Adrenal gland (tissue), 12 donors: ENCODE measurements around the gene GPC6. TPM values are rescaled to one million over a fixed set of nuclear protein-coding genes. Genes with fewer than 3 reads are reported as not detected.
"Not testable (repeated sequence)": the region's sequence is repeated elsewhere in the genome, so short reads cannot be mapped to it uniquely, and the experiment has no call there.

Source experiments
- DNase-seq, 7 donors: peaks; one replicate each; pipeline ENCODE4 v3.0.0-alpha.2; 2019 to 2020
- H3K27ac ChIP-seq, 5 donors: fragments of 200-600 bp; sonication (generic) in 4 of 5; 1 replicate in 3 of 5; 2 replicates in 2 of 5; pipeline versions ENCODE4 v1.5.1 to v1.8.0; 2016 to 2020; ENCODE audit warnings: mild to moderate bottlenecking in 1 of 5
- H3K27me3 ChIP-seq: fragments of 200-600 bp; 2 replicates; pipeline ENCODE4 v1.8.0; 2021
- H3K36me3 ChIP-seq, 2 donors: fragments of 200-600 bp; replicated peaks in 1 of 2; 1 replicate in 1 of 2; 2 replicates in 1 of 2; pipeline versions ENCODE4 v1.5.1 to v1.8.0; 2018 to 2022
- H3K4me1 ChIP-seq, 2 donors: fragments of 200-600 bp; replicated peaks in 1 of 2; 1 replicate in 1 of 2; 2 replicates in 1 of 2; pipeline versions ENCODE4 v1.5.1 to v1.8.0; 2018 to 2021
- H3K4me3 ChIP-seq, 4 donors: fragments of 200-600 bp; sonication (generic) in 3 of 4; one replicate each; pipeline ENCODE4 v1.5.1; 2016 to 2018
- H3K9me3 ChIP-seq, 3 donors: fragments of 200-600 bp; sonication (generic) in 1 of 3; replicated peaks in 1 of 3; 1 replicate in 2 of 3; 2 replicates in 1 of 3; pipeline versions ENCODE4 v1.5.1 to v1.8.0; 2016 to 2021
- CTCF ChIP-seq, 6 experiments: fragments of 450-650 bp in 4 of 6; fragments of 200-600 bp in 2 of 6; sonication (generic) in 1 of 6; IDR thresholded peaks; 1 replicate in 5 of 6; 2 replicates in 1 of 6; pipeline versions ENCODE4 v1.5.1 to v1.8.0; 2016 to 2021; ENCODE audit warnings: antibody characterized with exemption in 6 of 6, mild to moderate bottlenecking in 2 of 6, moderate library complexity in 1 of 6
- POLR2A ChIP-seq, 2 donors: fragments of 450-650 bp; IDR thresholded peaks; one replicate each; pipeline ENCODE4 v1.6.1; 2017; ENCODE audit warnings: antibody characterized with exemption in 2 of 2, mild to moderate bottlenecking in 2 of 2, moderate library complexity in 1 of 2
- WGBS, 4 donors: extraction: QIAGEN DNeasy Blood & Tissue Kit in 2 of 4; methylation state at CpG; one replicate each; pipeline versions ENCODE4 v1.1.5 to v1.1.7; 2013 to 2017; 5-methylcytosine and 5-hydroxymethylcytosine counted together
- intact Hi-C, 2 donors: fragments of 100-400 bp; cut with DNase I; formaldehyde crosslinking; loops; one replicate each; pipeline versions ENCODE4 v1.14.1 to v1.15.0; 2022 to 2023
- polyA plus RNA-seq, 3 donors: library from polyadenylated mRNA; stranded (reverse); fragments of 200-250 nt in 2 of 3; fragments of 350-450 nt in 1 of 3; fragmentation: Illumina TruSeq in 1 of 3; extraction: RNeasy Lipid Tissue Mini Kit (QIAGEN cat#74804) in 1 of 3; gene quantifications; one replicate each; pipeline ENCODE4 v1.2.3, GENCODE V29; 2013 to 2014
- total RNA-seq, 9 donors: library from RNA; depleted of rRNA in 4 of 9; stranded (reverse); fragments of >200 nt in 4 of 9; fragments of 120-200 nt in 1 of 9; fragmentation: NEBNext Ultra II Directional in 1 of 9; extraction: Animal tissue kit (Norgen Biotek cat#: 25700) in 1 of 9; gene quantifications; one replicate each; pipeline versions ENCODE4 v1.1.0 to v1.2.4, GENCODE V29; 2013 to 2023
- donor health status: healthy with polysubstance abuse.
- donor health status: Bipolar disorder and iron deficiency.
- donor health status: DM: yes; HTN: yes; CAD: no.
- donor health status: DM: no; HTN: no; CAD: no.
- donor health status: DM: no; HTN: no; CAD: no.
- donor health status: DM: yes; HTN: yes; CAD: no.

GPC6 gene
- total and polyA plus RNA-seq, 12 donors, result 0.37 to 62.3 (median 2.5) TPM

- H3K9me3 ChIP-seq, result no peaks in the 10 kb centered on the region
- DNase-seq, result no peak
- H3K4me3 ChIP-seq, result no peak overlapping the region
- intact Hi-C loops, result no loop called here
- H3K4me1 ChIP-seq, result no peaks in the 10 kb centered on the region
- TF ChIP-seq POLR2A (IDR thresholded peaks at IDR 0.05) (no peak), CTCF (IDR thresholded peaks at IDR 0.05) (no peak)
- H3K27me3 ChIP-seq, result no peaks in the 10 kb centered on the region
- no peak overlapping the region for H3K27ac ChIP-seq
- H3K36me3 ChIP-seq, result no peaks in the 10 kb centered on the region
Observed at GRCh38 chr13:93200626-93201025, 26.0 kb upstream of the GPC6 start.

GRCh38 chr13:93201992-93202558 is 24.5 kb upstream of the GPC6 start:
- H3K27me3 ChIP-seq, result no peaks in the 10 kb centered on the region
- no peak overlapping the region for H3K4me3 ChIP-seq
- H3K4me1 ChIP-seq, result no peaks in the 10 kb centered on the region
- intact Hi-C loops, result no loop called here
- H3K9me3 ChIP-seq, result no peaks in the 10 kb centered on the region
- no peak for DNase-seq
- no peaks in the 10 kb centered on the region for H3K36me3 ChIP-seq
- WGBS, 4 donors, result 28 to 67% (median 37%) methylated on average over 1 of the region's 1 CpG
- H3K27ac ChIP-seq, result no peak overlapping the region
- no peak for TF ChIP-seq CTCF (IDR thresholded peaks at IDR 0.05)
- TF ChIP-seq POLR2A (IDR thresholded peaks at IDR 0.05), result no peak

DNA sequence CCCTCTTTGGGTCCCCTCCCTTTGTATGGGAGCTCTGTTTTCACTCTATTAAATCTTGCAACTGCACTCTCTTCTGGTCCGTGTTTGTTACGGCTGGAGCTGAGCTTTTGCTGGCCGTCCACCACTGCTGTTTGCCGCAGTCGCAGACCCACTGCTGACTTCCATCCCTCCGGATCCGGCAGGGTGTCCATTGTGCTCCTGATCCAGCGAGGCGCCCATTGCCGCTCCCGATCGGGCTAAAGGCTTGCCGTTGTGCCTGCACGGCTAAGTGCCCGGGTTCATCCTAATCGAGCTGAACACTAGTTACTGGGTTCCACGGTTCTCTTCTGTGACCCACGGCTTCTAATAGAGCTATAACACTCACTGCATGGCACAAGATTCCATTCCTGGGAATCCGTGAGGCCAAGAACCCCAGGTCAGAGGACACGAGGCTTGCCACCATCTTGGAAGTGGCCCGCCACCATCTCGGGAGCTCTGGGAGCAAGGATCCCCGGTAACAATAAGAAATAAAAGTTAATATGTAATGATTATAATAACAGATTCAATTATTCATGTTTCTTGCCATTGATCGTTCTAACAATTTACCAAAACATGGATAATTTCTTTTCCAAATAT is 19.7 kb upstream of the GPC6 start:
- WGBS, 4 donors, result 87 to 90% (median 88%) methylated on average over 19 to 24 of the region's 24 CpGs
- DNase-seq, H3K9me3 ChIP-seq, H3K27me3 ChIP-seq, H3K36me3 ChIP-seq, H3K27ac ChIP-seq, H3K4me1 ChIP-seq, intact Hi-C loops, H3K4me3 ChIP-seq: not testable (repeated sequence)

DNA sequence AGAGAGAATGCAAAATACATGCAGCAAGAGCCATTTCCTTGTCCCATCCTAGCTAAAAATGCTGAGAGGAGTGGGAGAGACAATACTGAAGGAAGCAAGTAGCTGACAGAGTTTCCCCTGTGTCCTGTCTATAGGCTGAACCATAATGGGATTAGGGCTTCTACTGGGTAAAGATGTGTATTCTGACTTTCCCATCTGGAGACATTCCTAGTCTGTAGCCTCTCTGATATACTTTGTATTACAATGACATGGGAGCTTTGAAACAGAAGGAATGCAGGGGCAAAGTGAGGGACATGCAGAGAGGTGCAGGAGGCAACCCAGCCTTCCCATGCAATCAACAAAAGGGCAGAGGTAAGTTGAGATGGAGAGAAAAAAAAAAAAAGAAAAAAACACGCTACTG is 10.5 kb upstream of the GPC6 start:
- intact Hi-C loops, result no loop called here
- Histone ChIP-seq H3K4me3 (no peak overlapping the region), H3K4me1 (no peaks in the 10 kb centered on the region), H3K27me3 (no peaks in the 10 kb centered on the region), H3K9me3 (no peaks in the 10 kb centered on the region), H3K27ac (no peak overlapping the region), H3K36me3 (no peaks in the 10 kb centered on the region)
- 82 to 90% (median 84%) methylated on average over 1 of the region's 1 CpG for WGBS, 4 donors
- DNase-seq, result no peak
- no peak for TF ChIP-seq CTCF (IDR thresholded peaks at IDR 0.05)
- TF ChIP-seq POLR2A (IDR thresholded peaks at IDR 0.05), result no peak

DNA sequence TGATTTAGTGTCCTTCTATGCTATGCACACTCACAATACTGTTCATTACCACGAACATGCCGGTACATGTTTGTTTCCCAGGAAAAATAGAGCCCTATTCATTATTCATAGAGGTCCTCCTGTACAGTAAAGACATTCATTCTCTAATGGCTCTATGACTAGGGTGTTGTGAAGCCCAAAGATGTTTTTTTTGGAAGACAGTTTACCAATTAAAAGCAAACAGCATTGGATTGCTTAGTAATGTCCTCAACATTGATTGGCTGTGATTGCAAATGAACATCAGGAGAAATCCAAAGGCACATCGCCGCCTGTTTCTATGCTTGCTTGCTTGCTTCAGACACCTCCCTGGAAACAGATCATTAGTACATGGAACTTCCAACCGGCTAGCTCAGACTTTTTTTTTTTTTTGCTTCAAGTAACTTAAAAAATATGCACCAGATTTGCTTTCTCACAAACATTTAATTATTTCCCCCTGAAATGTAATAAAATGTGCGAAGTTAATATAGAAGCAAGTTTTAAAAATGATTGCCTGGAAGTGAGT is 8.8 kb upstream of the GPC6 start:
- TF ChIP-seq CTCF (IDR thresholded peaks at IDR 0.05) (no peak), POLR2A (IDR thresholded peaks at IDR 0.05) (no peak)
- no peaks in the 10 kb centered on the region for H3K4me1 ChIP-seq
- no peak overlapping the region for H3K4me3 ChIP-seq
- H3K27me3 ChIP-seq, result no peaks in the 10 kb centered on the region
- WGBS, 4 donors, result 67 to 76% (median 70%) methylated on average over 6 of the region's 6 CpGs
- no peak for DNase-seq
- H3K27ac ChIP-seq, result no peak overlapping the region
- intact Hi-C loops, result no loop called here
- H3K36me3 ChIP-seq, result no peaks in the 10 kb centered on the region
- H3K9me3 ChIP-seq, result no peaks in the 10 kb centered on the region
